Adipose tissue (tissue), 3 donors: ENCODE measurements around the gene FANCI. TPM values are rescaled to one million over a fixed set of nuclear protein-coding genes. Genes with fewer than 3 reads are reported as not detected.
"Not testable (repeated sequence)": the region's sequence is repeated elsewhere in the genome, so short reads cannot be mapped to it uniquely, and the experiment has no call there.

Experiments
- H3K27ac ChIP-seq: one replicate; pipeline ENCODE4 v1.5.1; 2013; ENCODE audit warnings: low read depth, low read length
- WGBS, 3 donors: extraction: QIAGEN DNeasy Blood & Tissue Kit; methylation state at CpG; one replicate each; pipeline ENCODE4 v1.1.7; 2013; 5-methylcytosine and 5-hydroxymethylcytosine counted together
- polyA plus RNA-seq, 3 donors: library from polyadenylated mRNA; stranded (reverse); fragments of 200-250 nt; gene quantifications; one replicate each; pipeline ENCODE4 v1.2.3, GENCODE V29; 2013
- donor health status: healthy with polysubstance abuse.
- donor health status: Bipolar disorder and iron deficiency.
- donor health status: healthy.

FANCI gene
- polyA plus RNA-seq, 3 donors, result 1.5 to 2.5 (median 1.6) TPM

DNA sequence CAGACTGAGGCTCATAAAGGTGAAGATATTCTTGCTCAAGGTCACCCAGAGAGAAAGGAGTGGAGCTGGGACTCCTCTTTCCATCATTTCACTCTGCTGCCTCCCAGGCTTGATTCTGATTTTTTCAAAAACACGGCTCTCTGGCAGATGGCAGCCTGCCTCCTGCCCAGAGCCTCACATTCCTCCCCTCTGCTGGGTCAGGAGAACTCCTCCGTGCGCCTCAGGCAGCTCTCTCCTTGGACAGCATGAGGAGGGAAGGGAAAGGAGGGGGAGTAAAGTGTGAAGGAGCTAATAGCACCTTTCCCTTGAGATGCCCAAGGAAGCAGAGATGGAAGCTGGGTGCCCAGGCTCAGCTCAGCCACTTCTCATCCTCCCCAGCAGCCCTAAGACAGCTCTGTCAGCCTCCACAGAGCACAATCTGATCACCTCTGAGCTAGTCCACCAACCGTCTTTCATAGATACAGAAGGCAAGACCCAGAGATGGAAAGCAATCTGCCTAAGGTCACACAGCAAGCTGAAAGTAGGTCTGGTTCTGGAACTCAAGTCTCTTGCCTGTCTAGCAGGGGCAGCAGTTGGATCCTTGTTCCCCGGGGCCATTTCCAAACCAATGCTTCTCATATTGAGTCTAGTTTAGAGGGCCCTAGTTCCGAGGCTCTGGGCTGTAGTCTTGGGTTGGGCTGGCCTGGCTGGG lies 25.9 kb upstream of the FANCI start:
- 70 to 74% (median 71%) methylated on average over 6 of the region's 6 CpGs for WGBS, 3 donors
- no peak overlapping the region for H3K27ac ChIP-seq

GRCh38 chr15:89218531-89218930 lies 25.2 kb upstream of the FANCI start:
- no peak overlapping the region for H3K27ac ChIP-seq
- 85 to 96% (median 91%) methylated on average over 8 of the region's 8 CpGs for WGBS, 3 donors

DNA sequence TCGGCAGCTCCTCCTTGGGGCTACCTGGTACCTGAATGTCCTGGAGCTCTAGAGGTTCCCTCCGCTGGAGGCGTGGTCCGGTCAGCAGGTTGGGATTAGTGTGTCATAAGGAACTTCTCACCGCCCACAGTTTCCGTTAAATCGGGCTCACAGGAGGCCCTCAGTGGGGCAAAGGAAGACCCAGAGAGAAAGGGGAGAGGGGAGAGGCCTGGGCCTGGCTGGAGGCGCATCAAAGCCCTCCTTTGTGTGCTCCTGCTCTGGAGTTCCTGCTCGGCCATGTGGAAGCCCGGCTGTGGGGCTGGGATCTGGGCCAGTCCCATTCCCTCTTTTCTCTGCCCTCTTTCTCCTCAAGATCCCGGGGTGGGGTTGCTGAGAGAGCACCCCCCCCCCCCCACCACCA lies 22.2 kb upstream of the FANCI start, which contains the start of gene RLBP1:
TSS of gene RLBP1 (minus strand) at position 37 of the 400 bp plus-strand sequence. CDS start 2,604 bp downstream, outside the sequence.
- 70 to 78% (median 73%) methylated on average over 11 of the region's 11 CpGs for WGBS, 3 donors
- H3K27ac ChIP-seq, result no peak within 1 kb of the TSS

DNA sequence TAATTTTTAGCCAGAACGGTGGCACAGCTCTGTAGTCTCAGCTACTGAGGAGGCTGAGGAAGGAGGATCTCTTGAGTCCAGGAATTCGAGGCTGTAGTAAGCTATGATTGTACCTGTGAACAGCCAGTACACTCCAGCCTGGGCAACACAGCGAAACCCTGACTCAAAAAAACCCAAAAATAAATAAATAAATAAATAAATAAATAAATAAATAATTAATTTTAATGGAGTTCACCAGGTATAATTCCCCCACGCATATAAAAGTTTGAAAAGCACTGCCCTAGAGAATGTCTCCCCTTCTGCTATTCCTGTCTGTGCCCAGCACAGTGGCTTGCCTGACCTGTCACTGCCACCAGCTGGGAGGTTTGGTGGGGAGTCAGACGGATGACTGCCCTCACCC lies 18.2 kb upstream of the FANCI start:
- WGBS, 3 donors, result 89 to 94% (median 93%) methylated on average over 5 of the region's 5 CpGs
- H3K27ac ChIP-seq, result no peak overlapping the region

DNA sequence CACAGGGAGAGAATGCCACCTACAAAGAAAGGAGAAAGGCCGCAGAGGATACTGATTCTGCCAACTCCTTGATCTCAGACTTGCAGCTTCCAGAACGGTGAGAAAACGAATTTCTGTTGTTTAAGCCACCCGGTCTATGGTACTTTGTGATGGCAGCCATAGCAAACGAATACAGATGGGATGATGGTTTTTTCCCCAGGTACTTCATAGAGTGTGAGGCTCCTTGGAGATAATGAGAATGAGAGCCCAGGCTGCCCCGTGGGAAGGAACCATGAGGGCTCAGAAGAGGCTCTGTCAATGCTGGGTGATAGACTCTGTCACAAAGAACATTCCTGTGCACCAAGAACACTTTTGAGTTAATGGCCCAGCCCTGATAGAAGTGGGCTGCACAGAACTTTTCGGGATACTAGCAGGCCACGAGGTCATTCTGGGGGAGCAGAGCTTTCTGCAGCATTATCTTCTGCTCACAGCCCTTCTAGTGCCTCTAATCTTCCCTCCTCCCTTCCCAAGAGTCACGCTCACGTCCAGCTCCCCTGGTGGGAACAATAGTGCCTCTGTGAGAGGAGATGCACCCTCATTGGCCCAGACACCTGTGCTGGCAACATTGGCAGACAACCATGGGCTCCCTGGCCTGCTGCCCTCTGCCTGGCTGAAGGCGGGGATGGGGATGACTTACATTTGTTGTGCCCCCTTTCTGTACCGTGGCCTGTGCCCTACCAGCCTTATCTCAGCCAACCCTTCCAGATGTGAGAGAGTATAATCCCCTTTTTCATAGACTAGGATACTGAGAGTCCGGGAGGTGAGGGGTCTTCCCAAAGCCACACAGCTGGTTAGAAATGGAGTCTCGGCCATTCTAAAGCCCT lies 17.2 kb upstream of the FANCI start:
- WGBS, 3 donors, result 75 to 89% (median 86%) methylated on average over 14 of the region's 14 CpGs
- H3K27ac ChIP-seq, result no peak overlapping the region

DNA sequence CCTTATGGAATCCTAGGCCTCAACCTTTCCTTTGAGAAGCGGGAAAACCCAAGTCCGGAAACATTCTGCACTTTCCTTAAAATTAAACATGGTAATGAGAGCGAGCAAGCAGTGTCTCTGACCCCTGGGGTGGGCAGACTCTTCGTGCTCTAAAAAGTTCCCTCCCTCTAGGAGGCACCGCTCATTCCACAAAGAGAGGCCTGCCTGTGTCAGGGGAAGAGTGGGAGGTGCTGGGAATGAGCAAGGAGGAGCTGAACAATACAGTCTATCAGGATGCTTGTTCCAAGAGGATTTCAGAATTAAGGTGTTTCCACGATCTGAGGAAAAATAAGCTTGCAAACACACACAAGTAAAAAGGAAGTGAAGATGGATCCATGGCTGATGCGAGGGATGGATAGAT lies 16.4 kb upstream of the FANCI start:
- no peak overlapping the region for H3K27ac ChIP-seq
- 77 to 85% (median 84%) methylated on average over 7 of the region's 7 CpGs for WGBS, 3 donors

DNA sequence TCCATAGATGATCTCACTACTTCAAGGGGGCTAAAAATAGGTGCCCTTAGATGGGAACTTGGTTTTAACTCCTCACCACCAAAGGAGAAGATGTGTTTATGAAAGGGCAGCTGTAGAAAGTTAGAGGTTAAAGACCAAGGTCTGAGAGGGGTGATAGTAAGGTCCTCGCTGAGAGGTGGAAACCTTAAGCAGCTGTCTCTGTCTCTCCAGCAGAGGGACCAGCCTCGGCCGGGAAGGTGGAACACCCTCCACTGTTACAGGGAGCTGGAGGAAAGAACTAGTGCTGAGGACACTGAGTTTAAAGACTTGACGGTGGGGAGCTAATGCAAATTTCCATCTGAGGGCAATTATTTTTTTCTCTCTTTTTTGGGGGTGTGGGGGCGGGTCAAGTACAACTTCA lies 13.5 kb upstream of the FANCI start:
- WGBS, 3 donors, result 42 to 59% (median 55%) methylated on average over 5 of the region's 5 CpGs
- H3K27ac ChIP-seq, result no peak overlapping the region

DNA sequence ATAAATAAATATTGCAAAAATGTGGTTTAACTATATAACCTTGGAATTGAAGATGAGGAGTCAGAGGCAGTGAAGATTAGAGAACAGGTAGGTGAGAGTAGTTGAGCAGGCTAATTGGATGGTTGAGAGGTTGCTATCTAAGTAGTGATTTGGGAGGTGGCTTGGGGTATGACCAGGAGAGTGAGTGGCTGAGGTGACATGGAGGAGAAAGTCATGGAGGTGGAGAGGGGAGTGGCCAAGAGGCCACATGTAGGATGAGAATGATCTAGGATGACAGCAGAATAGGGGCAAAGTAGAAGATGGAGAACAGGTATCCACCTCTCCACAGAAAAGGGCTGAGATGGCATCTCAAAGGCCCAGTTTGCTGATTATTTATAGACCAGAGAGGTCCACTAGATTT lies 11.9 kb upstream of the FANCI start:
- H3K27ac ChIP-seq, result no peak overlapping the region

DNA sequence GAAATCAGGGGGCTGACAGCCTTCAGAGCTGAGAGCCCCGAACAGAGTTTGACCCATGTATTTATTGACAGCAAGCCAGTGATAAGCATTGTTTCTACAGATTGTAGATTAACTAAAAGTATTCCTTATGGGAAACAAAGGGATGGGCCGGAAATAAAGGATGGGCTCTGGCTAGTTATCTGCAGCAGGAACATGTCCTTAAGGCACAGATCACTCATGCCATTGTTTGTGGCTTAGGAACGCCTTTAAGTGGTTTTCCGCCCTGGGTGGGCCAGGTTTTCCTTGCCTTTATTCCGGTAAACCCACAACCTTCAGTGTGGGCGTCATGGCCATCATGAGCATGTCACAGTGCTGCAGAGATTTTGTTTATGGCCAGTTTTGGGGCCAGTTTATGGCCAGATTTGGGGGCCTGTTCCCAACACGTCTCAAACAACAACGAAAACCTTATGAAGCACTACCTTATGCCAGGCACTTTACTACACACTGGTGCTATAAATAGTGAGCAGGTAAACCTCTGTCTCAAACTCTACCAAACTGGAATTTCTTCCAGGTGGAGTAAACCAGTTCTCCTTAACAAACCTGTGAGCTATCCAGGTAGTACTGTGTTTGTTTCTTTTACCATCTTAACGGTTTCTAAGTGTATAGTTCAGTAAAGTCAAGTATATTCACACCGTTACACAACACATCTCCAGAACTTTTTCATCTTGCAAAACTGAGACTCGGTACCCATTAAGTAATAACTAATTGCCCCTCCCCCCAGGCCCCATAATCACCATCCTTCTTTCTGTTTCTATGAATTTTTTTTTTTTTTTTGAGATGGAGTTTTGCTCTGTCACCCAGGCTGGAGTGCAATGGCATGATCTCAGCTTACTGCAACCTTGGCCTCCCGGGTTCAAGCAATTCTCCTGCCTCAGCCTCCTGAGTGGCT lies 3.6 kb upstream of the FANCI start:
- WGBS, 3 donors, result 86 to 91% (median 91%) methylated on average over 12 of the region's 12 CpGs
- not testable (repeated sequence) for H3K27ac ChIP-seq

DNA sequence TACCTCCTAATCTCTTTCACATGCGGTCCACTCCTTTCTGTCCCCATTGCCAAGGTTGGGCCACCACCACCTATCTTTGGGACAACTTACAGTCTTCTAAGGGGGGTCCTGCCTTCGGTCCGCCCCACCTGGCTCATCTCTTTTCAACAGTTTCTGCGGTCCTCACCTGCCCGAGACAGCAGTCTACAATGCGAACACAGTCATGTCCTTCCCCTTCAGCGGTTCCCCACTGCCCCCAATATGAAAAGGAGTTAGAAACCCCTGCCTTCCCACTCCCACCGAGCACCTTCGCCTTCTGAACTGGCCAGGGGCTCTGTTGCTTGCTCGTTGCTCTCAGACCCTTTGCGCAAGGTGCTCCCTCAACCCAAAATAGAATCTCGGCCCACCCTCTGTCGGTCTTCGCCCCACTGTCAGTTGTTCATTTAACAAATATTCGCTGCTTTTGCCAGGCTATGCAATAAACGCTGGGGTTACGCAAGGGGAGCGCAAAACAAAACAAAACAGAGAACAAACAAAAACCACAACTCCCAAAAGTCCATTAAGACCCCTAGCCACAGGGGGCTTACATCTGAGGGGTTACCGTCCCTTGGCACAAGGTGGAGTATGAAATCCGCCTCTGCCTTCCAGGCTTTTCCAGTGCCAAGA lies 611 bp upstream of the FANCI start:
- WGBS, 3 donors, result 25 to 31% (median 31%) methylated on average over 20 of the region's 20 CpGs
- H3K27ac ChIP-seq, result no peak overlapping the region

DNA sequence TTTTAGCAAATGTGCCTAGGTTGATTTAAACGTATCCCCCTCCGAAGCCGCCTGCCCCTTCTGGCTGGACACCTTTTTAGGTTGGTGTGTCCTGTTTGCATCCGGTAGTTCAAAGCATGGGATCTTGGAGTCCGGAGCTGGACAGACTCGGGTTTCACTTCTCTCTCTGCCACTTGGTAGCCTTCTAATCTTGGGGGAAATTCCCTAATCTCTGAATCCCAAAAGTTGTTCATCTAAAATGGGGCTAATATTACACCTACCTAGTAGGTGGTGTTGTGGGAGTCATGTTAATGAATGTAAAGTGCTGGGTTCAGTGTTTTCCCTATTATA lies 760 bp downstream of the FANCI start:
- WGBS, 3 donors, result 0 to 1% (median 1%) methylated on average over 6 of the region's 6 CpGs
- H3K27ac ChIP-seq, result no peak overlapping the region

- no peak overlapping the region for H3K27ac ChIP-seq
Measured at GRCh38 chr15:89247446-89247845, 3.7 kb downstream of the FANCI start.

GRCh38 chr15:89248584-89248983 lies 4.8 kb downstream of the FANCI start:
- H3K27ac ChIP-seq, result no peak overlapping the region
- WGBS, 3 donors, result 96 to 99% (median 97%) methylated on average over 2 of the region's 2 CpGs

More at GRCh38 chr15:89247446-89247845, 3.7 kb downstream of the FANCI start:
- 76 to 86% (median 78%) methylated on average over 2 of the region's 2 CpGs for WGBS, 3 donors

DNA sequence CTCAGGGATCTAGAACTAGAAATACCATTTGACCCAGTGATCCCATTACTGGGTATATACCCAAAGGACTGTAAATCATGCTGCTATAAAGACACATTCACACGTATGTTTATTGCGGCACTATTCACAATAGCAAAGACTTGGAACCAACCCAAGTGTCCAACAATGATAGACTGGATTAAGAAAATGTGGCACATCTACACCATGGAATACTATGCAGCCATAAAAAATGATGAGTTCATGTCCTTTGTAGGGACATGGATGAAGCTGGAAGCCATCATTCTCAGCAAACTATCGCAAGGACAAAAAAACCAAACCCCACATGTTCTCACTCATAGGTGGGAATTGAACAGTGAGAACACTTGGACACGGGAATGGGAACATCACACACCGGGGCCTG lies 6.4 kb downstream of the FANCI start:
- not testable (repeated sequence) for H3K27ac ChIP-seq
- WGBS, 3 donors, result 91 to 97% (median 96%) methylated on average over 5 of the region's 5 CpGs

DNA sequence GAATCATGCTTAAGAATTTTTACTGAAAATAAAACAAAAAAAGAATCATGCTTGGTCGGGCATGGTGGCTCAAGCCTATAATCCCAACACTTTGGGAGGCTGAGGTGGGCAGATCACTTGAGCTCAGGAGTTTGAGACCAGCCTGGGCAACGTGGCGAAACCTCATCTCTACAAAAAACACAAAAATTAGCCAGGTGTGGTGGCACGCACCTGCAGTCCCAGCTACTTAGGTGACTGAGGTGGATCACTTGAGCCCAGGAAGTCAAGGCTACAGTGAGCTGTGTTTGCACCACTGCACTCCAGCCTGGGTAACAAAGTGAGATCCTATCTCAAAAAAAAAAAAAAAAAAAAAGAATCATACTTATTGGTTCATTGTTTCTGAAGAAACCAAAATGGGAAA lies 33.5 kb downstream of the FANCI start:
- H3K27ac ChIP-seq, result not testable (repeated sequence)
- 95 to 97% (median 96%) methylated on average over 4 of the region's 4 CpGs for WGBS, 3 donors

GRCh38 chr15:89278307-89278706 lies 34.5 kb downstream of the FANCI start:
- WGBS, 3 donors, result 89 to 94% (median 89%) methylated on average over 1 of the region's 1 CpG
- no peak overlapping the region for H3K27ac ChIP-seq

GRCh38 chr15:89282631-89283030 lies 38.9 kb downstream of the FANCI start:
- WGBS, 3 donors, result 96 to 97% (median 96%) methylated on average over 4 of the region's 4 CpGs
- H3K27ac ChIP-seq, result no peak overlapping the region

DNA sequence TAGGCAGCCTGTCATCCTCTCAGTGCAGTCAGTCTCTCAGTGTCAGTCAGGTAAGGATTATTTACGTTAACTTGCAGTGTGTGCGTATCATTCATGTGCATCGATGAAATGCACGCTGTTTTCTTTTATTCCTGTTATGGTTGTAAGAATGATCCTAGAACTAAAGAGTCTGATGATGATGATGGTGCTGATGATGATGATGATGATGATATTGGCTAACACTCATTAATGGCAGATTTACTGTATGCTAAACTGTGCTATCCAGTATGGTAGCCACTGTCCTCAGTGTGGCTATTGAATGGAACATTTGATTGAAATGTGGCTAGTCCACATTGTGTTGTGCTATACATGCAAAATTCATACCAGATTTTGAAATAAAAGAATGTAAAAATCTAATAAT lies 39.4 kb downstream of the FANCI start:
- 84 to 98% (median 86%) methylated on average over 4 of the region's 4 CpGs for WGBS, 3 donors

More for the DNA sequence above, 39.4 kb downstream of the FANCI start:
- H3K27ac ChIP-seq, result no peak overlapping the region
